ENCODE results near the gene NUCKS1.

The NUCKS1 gene

GRCh38 chr1:205750138-205751035 lies at the start of gene NUCKS1:
TSS of gene NUCKS1 (minus strand) at chr1:205750182. CDS start at chr1:205749973, 209 bp downstream.
- peak; percentile 98 for DNase-seq

- no peak for DNase-seq
These were observed 48.6 kb upstream of the NUCKS1 start for GRCh38 chr1:205798577-205798976.

- DNase-seq: no peak
These were observed 47.2 kb upstream of the NUCKS1 start for GRCh38 chr1:205797168-205797567.

GRCh38 chr1:205794011-205794730 lies 44.2 kb upstream of the NUCKS1 start:
- DNase-seq: no peak

- no peak for DNase-seq
These were observed 43.1 kb upstream of the NUCKS1 start for GRCh38 chr1:205792961-205793673.

- DNase-seq: no peak
These were observed 42.5 kb upstream of the NUCKS1 start for GRCh38 chr1:205792481-205792881.

- DNase-seq: peak; percentile 69
These were observed 41.7 kb upstream of the NUCKS1 start for GRCh38 chr1:205791568-205792180.

- no peak for DNase-seq
These were observed 37.4 kb upstream of the NUCKS1 start for GRCh38 chr1:205787287-205787916.

- no peak for DNase-seq
These were observed 36.6 kb upstream of the NUCKS1 start for GRCh38 chr1:205786601-205787000.

- DNase-seq: no peak
These were observed 35.5 kb upstream of the NUCKS1 start for GRCh38 chr1:205785446-205785845.

GRCh38 chr1:205783904-205784303 lies 33.9 kb upstream of the NUCKS1 start:
- no peak for DNase-seq

- no peak for DNase-seq
These were observed 33.4 kb upstream of the NUCKS1 start for GRCh38 chr1:205783433-205783795.

- peak; percentile 27 for DNase-seq
These were observed 32.8 kb upstream of the NUCKS1 start for GRCh38 chr1:205782627-205783432.

GRCh38 chr1:205780335-205780734 lies 30.4 kb upstream of the NUCKS1 start:
- no peak for DNase-seq

GRCh38 chr1:205777994-205778393 lies 28.0 kb upstream of the NUCKS1 start:
- DNase-seq: no peak

GRCh38 chr1:205775717-205776056 lies 25.7 kb upstream of the NUCKS1 start:
- DNase-seq: no peak

- peak; percentile 93 for DNase-seq
These were observed 25.2 kb upstream of the NUCKS1 start, which contains the start of gene RAB29 for GRCh38 chr1:205775015-205775716. TSS of gene RAB29 (minus strand) at chr1:205775482. CDS start at chr1:205774956, 526 bp downstream.

- DNase-seq: peak; percentile 66
These were observed 24.4 kb upstream of the NUCKS1 start for GRCh38 chr1:205774198-205775014.

- peak; percentile 73 for DNase-seq
These were observed 22.6 kb upstream of the NUCKS1 start for GRCh38 chr1:205772607-205773032.

- no peak for DNase-seq
These were observed 20.6 kb upstream of the NUCKS1 start for GRCh38 chr1:205770618-205771017.
